Activated naive CD8-positive, alpha-beta T cell treated with anti-CD3 and anti-CD28 coated beads, Interleukin-2, amount 50 U/mL, for 16 hours (primary cell): ENCODE results near the gene NKIRAS2.

Experiments
- DNase-seq: peaks from one replicate; pipeline ENCODE4 v3.0.0-alpha.2; 2020; ENCODE audit warnings: low read depth, low spot score

Gene NKIRAS2

DNA sequence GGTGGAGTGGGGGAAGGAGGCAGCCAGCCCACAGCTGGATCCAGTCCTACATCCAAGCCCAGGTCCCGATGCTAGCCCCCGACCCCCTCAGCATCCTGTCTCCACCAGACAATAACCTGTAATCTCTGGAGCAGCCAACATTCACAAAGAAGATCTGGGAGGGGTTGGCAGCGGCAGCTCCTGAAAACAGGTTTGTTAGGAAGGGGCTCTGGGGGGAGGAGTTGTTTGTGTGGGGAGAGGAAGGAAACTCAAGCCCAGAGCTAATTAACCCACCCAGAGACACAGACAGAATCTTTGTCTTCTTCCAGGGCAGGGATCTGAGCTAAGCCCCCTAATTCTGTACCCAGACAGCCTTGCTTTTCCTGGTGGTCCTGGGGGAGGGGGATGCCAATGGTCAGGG, 35.1 kb downstream of the NKIRAS2 start:
- no peak for DNase-seq

DNA sequence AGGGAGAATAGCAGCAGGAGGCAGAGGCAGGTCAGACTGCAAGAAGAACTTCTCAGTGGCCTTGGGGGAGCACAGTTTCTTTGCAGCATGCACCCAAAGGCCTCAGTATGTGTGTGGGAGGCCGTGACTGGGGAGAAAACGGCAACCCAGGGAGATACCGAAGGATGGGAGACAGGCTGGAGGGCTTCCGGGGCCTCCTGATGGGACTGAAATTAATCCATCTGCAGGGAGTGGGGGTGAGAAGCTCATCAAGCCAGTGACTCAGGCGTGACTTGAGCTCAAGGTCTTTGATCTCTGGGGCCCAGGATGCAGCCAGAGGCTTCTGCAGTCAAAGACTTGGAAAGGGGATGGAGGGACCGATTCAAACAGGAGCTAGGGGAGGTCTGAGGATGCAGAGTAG, 35.6 kb downstream of the NKIRAS2 start:
- no peak for DNase-seq

DNA sequence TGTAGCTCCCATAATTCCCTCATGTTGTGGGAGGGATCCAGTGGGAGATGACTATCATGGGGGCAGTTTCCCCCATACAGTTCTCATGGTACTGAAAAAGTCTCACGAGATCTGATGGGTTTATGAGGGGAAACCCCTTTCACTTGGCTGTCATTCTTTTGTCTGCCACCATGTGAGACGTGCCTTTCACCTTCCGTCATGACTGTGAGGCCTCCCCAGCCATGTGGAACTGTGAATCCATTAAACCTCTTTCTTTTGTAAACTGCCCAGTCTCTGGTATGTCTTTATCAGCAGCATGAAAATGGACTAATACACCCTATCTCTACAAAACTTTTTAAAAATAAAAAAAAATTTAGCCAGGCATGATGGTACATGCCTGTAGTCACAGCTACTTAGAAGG, 36.7 kb downstream of the NKIRAS2 start:
- DNase-seq = no peak

DNA sequence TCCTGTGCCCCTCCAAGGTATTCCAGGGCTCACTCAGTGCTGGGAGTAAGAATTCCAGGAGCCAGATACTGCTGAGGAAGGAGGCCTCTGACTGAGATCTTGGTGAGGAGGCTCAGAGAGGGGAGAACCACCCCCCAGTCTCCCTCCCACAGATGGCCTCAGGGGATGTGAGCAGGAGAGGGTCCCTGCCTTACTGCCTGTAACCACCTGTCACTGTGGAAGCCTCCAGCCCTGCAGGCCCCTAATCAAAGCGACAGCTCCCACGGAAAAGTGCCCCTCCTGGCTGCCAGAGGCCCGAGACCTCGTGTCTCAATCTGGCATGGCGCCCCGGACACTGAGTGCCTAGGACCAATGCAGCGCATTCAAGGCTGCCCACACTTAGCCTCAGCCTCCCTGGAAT, 38.2 kb downstream of the NKIRAS2 start:
- DNase-seq = no peak

DNA sequence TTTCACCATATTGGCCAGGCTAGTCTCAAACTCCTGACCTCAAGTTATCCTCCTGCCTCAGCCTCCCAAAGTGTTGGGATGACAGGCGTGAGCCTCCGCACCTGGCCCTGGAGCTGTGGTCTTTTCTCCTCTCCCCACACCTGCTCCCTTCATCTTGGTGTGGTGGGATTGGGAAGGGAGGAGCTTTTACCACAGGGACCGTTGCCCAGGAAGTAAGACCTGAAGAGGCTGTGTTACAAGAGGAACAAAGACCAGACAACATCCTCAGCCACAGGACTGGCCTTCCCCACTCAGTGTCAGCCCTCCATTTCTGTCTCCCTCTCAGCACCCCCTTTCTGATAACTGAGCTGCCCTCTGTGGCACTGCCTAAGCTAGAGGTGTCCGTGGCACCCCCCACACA, 39.9 kb downstream of the NKIRAS2 start:
- DNase-seq = no peak

DNA sequence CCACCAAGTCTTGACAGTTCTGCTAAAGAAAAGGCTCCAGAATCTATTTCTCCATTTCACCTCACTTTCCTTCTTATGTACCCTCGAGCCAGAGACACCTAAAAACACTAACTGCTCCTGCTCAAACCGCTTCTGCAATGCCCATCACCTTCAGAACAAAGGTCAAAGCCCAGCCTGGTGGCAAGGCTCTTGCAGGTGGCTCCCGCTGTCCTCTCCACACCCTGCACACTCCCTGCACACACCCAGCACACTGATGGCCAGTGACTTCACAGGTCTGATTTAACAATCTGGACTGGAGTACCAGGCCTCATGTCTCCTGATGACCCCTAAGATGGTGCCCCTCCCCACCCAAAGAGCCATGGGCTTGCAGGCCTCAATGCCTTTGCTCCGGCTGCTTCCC, 40.3 kb downstream of the NKIRAS2 start:
- DNase-seq = no peak

DNA sequence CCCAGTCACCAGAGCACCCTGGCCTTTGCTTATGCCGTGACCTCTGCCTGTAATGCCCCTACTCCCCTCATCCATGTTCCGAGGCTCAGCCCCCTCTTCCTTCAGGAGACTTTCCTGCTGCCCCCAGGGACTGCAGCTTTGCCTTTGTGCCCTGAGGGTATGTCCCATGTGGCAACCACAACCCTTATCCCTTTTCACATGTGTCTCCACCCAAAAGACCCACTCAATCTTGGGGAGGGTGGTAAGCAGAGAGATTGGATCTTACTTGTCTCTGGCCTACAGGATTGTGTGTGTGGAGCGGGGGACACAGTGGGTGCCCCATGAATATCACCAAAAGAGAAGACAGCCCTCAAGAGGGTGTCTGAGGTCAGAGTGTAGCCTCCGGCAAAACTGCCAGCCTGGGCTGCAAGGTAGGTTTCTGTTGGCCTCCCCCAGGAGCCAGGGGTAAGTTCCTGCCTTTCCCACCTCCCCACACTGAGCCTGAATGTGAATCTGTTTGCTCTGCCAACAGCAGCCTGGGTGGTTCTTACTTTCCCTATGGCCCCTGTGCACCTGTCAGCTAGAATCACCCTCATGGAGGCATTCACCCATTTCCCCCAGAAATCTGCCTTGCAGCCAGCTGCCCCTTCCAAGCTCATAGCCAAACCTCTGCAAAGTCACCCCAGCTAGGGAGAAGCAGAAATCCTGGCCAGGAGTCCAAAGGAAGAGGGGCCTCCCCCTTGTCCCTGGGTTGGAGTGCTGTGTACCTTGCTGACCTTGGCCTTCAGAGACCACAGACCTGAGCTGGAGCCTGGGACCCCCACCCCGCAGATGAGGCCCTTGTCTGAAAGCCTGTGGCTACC, 42.0 kb downstream of the NKIRAS2 start:
- DNase-seq = no peak

DNA sequence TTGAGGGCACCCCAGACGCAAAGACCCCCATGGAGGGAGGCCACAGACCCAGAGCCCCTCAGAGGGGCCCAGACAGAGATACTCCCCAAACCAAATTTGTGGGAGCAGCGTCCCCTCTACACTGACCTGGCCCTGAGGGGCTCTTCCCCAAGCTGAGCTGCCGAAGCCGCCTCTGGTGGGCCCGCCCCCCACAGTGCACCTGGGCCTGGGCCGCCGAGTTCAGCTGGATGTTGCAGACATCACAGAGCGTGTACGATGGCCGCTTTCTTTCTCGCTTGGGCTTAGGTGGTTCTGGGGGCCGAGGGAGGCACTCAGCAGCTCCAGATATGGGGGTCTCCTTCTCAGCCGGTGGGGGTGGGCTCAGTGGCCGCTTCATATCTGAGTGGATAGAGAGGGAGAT, 42.8 kb downstream of the NKIRAS2 start:
- DNase-seq = no peak

DNA sequence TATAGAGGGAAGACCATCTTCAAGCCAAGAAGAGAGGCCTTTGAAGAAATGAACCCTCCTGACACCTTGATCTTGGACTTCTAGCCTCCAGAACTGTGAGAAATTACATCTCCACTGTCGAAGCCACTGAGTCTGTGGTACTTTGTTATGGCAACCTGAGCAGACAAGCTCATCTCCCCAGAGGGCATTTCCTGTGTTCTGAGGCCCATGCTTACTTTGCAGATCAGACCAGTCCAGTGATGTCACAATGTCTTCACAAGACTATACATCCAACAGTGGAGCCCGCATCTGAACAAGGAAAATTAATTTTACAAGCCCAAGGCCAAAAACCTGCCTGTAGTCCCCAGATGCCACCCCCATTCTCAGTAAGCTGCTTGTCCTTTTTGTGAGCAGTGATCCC, 45.3 kb downstream of the NKIRAS2 start:
- DNase-seq = no peak

DNA sequence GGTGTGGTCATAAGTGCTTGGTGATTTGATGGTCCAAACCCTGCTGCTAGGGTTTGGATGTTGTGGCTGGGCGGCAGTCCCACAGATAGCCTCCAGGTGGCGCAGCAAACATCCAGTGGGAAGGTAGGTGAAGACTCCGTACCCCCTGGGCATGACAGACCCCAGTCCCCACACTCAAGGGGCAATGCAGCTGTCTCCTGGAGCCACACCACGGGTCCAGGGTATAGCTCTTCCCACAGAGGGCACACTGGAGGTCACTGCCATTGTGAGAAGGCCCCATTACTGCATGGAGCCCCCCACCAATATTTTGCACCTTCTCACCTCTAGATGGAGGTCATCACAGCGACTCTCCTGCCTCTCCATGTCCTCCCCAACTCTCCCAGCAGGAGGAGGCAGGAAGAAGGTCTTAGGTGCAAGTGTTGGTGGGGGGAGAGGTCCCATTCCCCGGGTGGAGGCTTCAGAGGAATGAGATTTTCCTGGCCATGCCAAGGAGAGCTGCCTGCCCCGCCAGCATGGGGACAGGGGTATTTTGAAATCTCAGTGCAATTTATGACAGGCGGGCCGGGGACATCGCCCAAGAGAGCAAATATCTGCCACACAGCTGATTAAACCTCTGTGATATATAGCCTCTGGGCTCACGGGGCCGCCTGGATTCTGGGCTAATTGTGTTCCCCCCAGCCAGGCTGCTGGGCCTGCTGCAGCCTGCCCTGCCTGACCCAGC, 47.6 kb downstream of the NKIRAS2 start:
- peak; percentile 52 for DNase-seq

DNA sequence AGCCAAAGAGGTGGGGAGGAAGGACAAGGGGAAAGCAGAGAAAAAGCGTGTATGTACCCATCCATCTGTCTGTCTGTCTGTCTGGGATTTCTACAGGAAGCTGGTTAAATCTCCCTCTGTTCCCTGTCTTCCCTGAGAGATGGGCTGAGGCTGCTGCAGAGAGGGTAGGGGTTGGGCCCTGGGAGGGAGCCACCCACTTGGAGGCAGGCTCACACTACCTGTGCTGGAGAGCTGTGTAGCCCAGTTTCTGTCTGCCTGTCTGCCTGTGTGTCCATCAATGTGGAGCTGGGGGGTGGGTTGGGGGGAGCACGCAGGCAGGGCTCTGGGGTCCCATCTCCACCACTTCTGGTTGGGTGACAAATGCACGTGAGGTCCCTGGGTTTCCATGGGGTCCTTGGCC, 49.1 kb downstream of the NKIRAS2 start:
- DNase-seq = no peak

DNA sequence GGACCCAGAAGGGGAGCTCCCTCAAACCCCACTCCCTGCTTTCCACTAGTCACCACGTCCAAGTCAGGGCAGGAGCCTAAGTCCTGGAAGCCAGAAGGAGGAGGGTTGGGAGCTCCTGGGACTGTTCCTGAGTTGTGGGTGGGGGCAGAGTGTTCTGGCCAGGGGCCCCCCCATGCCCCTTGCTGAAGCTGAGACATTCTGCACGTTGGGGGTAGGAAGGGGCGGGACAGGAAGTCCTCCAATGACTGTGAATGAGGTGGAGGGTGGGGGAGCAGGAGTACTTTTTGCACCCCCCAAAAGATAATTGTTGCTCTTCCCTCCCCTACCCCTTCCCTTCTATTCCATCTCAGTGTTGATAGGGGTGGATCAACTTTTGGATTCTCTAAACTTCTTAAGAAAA, 51.9 kb downstream of the NKIRAS2 start:
- no peak for DNase-seq

DNA sequence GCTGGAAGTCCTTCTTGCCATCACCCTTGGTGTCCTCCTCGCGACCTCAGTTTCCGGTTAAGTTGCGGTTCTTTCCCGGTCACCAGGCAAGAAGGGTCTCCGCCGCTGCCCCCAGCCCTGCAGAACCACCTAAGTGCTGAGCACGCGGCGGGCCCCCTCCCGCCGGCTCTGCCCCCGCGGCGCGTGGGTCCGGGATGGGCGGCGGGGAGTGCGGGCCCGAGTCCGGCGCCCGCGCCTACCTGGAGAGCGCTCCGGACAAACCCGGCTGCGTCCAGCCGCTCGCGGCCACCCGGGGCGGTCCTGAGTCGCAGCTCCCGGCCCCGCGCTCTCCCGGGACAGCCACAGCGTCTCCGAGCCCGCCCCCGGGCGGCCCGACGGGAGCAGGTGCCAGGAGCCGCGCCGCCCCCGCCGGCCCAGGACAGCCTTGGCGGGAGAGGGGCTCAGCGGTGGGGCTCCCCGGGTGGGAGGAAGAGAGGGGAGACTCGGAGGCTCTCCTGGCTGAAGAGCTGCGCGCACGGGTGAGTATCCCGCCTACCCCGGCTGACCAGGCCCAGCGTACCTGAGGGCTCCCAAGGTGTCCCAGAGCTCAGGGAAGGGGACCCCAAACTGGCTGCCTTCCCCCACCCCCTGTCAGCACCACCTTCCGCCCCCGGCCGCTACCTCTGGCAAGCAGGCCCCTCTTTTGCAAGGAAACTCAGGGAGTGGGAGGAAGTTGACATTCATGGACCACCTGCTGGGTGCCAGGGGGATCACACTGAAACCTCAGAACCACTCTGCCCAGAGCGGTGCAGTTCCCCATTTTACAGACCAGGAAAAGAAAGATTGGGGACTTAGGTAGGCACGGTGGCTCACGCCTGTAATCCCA, 52.7 kb downstream of the NKIRAS2 start:
- no peak for DNase-seq
